ENCODE data around the gene CMIP. TPM values are rescaled to one million over a fixed set of nuclear protein-coding genes. Genes with fewer than 3 reads are reported as not detected.

Gene CMIP
- total RNA-seq, 4 donors from 2014 or later, result 44.6 to 152 (median 76.5) TPM

GRCh38 chr16:81481207-81481821, 36.7 kb downstream of the CMIP start:
- Histone ChIP-seq H3K27ac (peak overlapping the region; percentile 61 to 86 (median 68)), H3K36me3 (peaks cover 0 to 3% (median 0%) of the 10 kb centered on the region in 3 donors), H3K4me3 (no peak overlapping the region), H3K9me3 (no peaks in the 10 kb centered on the region), H3K27me3 (no peaks in the 10 kb centered on the region), H3K4me1 (peaks cover under 1 to 85% (median 47%) of the 10 kb centered on the region in 4 donors)
- peak in 2 of 3 donors; percentile 87 to 91 for DNase-seq
- TF ChIP-seq POLR2A (IDR thresholded peaks at IDR 0.05) (peak in 1 of 2 donors; percentile 16), CTCF (IDR thresholded peaks at IDR 0.05) (no peak)

GRCh38 chr16:81482329-81483063, 37.9 kb downstream of the CMIP start:
- peaks cover 3 to 92% (median 42%) of the 10 kb centered on the region in 4 donors for H3K4me1 ChIP-seq
- peaks cover 0 to 6% (median 0%) of the 10 kb centered on the region in 3 donors for H3K36me3 ChIP-seq
- TF ChIP-seq POLR2A (IDR thresholded peaks at IDR 0.05) (no peak), CTCF (IDR thresholded peaks at IDR 0.05) (no peak)
- no peak overlapping the region for H3K4me3 ChIP-seq
- H3K9me3 ChIP-seq, result no peaks in the 10 kb centered on the region
- H3K27ac ChIP-seq, result peak overlapping the region; percentile 39 to 86 (median 68)
- no peak for DNase-seq
- H3K27me3 ChIP-seq, result no peaks in the 10 kb centered on the region

GRCh38 chr16:81483064-81483969, 38.7 kb downstream of the CMIP start:
- peaks cover 3 to 90% (median 34%) of the 10 kb centered on the region in 4 donors for H3K4me1 ChIP-seq
- H3K9me3 ChIP-seq, result no peaks in the 10 kb centered on the region
- H3K4me3 ChIP-seq, result no peak overlapping the region
- TF ChIP-seq POLR2A (IDR thresholded peaks at IDR 0.05), result no peak
- no peak for TF ChIP-seq CTCF (IDR thresholded peaks at IDR 0.05)
- H3K27me3 ChIP-seq, result no peaks in the 10 kb centered on the region
- no peak for DNase-seq
- peaks cover 0 to 6% (median 0%) of the 10 kb centered on the region in 3 donors for H3K36me3 ChIP-seq
- peak overlapping the region in 3 of 4 donors; percentile 39 to 86 (median 71) for H3K27ac ChIP-seq

- Histone ChIP-seq H3K27me3 (no peaks in the 10 kb centered on the region), H3K27ac (peak overlapping the region in 1 of 4 donors; percentile 71), H3K36me3 (peaks cover 0 to 6% (median 0%) of the 10 kb centered on the region in 3 donors), H3K4me3 (no peak overlapping the region), H3K9me3 (no peaks in the 10 kb centered on the region), H3K4me1 (peaks cover 3 to 87% (median 27%) of the 10 kb centered on the region in 4 donors)
- TF ChIP-seq POLR2A (IDR thresholded peaks at IDR 0.05) (no peak), CTCF (IDR thresholded peaks at IDR 0.05) (no peak)
- DNase-seq, result no peak
Measured at GRCh38 chr16:81483970-81484595, 39.5 kb downstream of the CMIP start.

All from Peyer's patch (tissue), 4 donors.